ENCODE data around the gene MAU2. TPM values are rescaled to one million over a fixed set of nuclear protein-coding genes. Genes with fewer than 3 reads are reported as not detected.

MAU2 gene, protein sequence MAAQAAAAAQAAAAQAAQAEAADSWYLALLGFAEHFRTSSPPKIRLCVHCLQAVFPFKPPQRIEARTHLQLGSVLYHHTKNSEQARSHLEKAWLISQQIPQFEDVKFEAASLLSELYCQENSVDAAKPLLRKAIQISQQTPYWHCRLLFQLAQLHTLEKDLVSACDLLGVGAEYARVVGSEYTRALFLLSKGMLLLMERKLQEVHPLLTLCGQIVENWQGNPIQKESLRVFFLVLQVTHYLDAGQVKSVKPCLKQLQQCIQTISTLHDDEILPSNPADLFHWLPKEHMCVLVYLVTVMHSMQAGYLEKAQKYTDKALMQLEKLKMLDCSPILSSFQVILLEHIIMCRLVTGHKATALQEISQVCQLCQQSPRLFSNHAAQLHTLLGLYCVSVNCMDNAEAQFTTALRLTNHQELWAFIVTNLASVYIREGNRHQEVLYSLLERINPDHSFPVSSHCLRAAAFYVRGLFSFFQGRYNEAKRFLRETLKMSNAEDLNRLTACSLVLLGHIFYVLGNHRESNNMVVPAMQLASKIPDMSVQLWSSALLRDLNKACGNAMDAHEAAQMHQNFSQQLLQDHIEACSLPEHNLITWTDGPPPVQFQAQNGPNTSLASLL
- 23.2 and 31.8 TPM in 2 replicates for total RNA-seq (ENCODE audit: low replicate concordance)

GRCh38 chr19:19320361-19321140, at the start of gene MAU2, which contains the start of gene SUGP1:
Gene MAU2, plus strand, starts transcription at chr19:19320829. Its CDS starts 31 bp downstream, at chr19:19320860.
Gene SUGP1, minus strand, starts transcription at chr19:19320509. Its CDS starts 13 bp downstream, at chr19:19320496.

GRCh38 chr19:19404879-19405860, 84.5 kb downstream of the MAU2 start, which contains the start of gene GATAD2A:
Gene GATAD2A, plus strand, starts transcription at chr19:19405675. Its CDS starts 59,671 bp downstream, at chr19:19465346.

Other genes starting within 250 kb of the MAU2 start
- gene TMEM161A, start 182.4 kb upstream of the MAU2 start, total RNA-seq (ENCODE audit: low replicate concordance) = 20.6 and 32.3 TPM in 2 replicates
- gene MEF2B, start 150.6 kb upstream of the MAU2 start, total RNA-seq (ENCODE audit: low replicate concordance) = not detected in 2 replicates
- gene BORCS8, start 128.7 kb upstream of the MAU2 start, total RNA-seq (ENCODE audit: low replicate concordance) = 4.7 and 20.0 TPM in 2 replicates
- gene RFXANK, start 128.6 kb upstream of the MAU2 start, total RNA-seq (ENCODE audit: low replicate concordance) = 44.9 and 64.8 TPM in 2 replicates
- 4.8 and 8.1 TPM in 2 replicates for gene NR2C2AP, start 117.4 kb upstream of the MAU2 start, total RNA-seq (ENCODE audit: low replicate concordance)
- under 0.01 TPM in 1 of 2 replicates, not detected in the other for gene NCAN, start 108.9 kb upstream of the MAU2 start, total RNA-seq (ENCODE audit: low replicate concordance)
- 0.12 and 0.83 TPM in 2 replicates for gene TM6SF2, start 47.5 kb upstream of the MAU2 start, total RNA-seq (ENCODE audit: low replicate concordance)
- gene SUGP1, start 320 bp upstream of the MAU2 start, total RNA-seq (ENCODE audit: low replicate concordance) = 23.4 and 25.4 TPM in 2 replicates
- gene GATAD2A, start 84.8 kb downstream of the MAU2 start, total RNA-seq (ENCODE audit: low replicate concordance) = 30.1 and 40.2 TPM in 2 replicates
- 1.5 and 2.9 TPM in 2 replicates for gene TSSK6, start 194.7 kb downstream of the MAU2 start, total RNA-seq (ENCODE audit: low replicate concordance)
- gene NDUFA13, start 195.4 kb downstream of the MAU2 start, total RNA-seq (ENCODE audit: low replicate concordance) = 440 and 987 TPM in 2 replicates
- gene YJEFN3, start 208.1 kb downstream of the MAU2 start, total RNA-seq (ENCODE audit: low replicate concordance) = 0.12 and 0.15 TPM in 2 replicates
- gene CILP2, start 217.4 kb downstream of the MAU2 start, total RNA-seq (ENCODE audit: low replicate concordance) = 0.08 and 0.12 TPM in 2 replicates

Measured in smooth muscle cell of the coronary artery (primary cell).